Measurements from ENCODE around the gene IGSF9B.
A peak's percentile ranks its signal among the peaks of the same experiment; 100 is the strongest.

GRCh38 chr11:133966921-133967598 lies 10.3 kb upstream of the IGSF9B start:
- TF ChIP-seq CTCF (IDR thresholded peaks at IDR 0.05) (peak; percentile 53 to 78 (median 66)), POLR2A (IDR thresholded peaks at IDR 0.05) (no peak)

Measured in heart left ventricle (tissue), 13 donors.